Central memory CD8-positive, alpha-beta T cell (primary cell): ENCODE measurements around the gene CCDC7.
A peak's percentile ranks its signal among the peaks of the same experiment; 100 is the strongest.
"Not testable (repeated sequence)": the region's sequence is repeated elsewhere in the genome, so short reads cannot be mapped to it uniquely, and the experiment has no call there.

Source experiments
- ATAC-seq: fragments of 150-1000 bp; cut with Tn5 transposase; replicated peaks from 2 replicates; pipeline ENCODE4 v1.10.0; 2022; ENCODE audit warnings: mild to moderate bottlenecking, moderate FRiP score, moderate number of reproducible peaks; ENCODE audit not compliant: poor library complexity, severe bottlenecking; ENCODE audit errors: extremely low read depth
- DNase-seq, 2 donors: peaks; one replicate each; pipeline ENCODE4 v3.0.0; 2021; ENCODE audit warnings: low spot score in 2 of 2
- H3K27ac Mint-ChIP-seq: one replicate; pipeline ENCODE4 v1.8.0; 2022; ENCODE audit warnings: low read depth, mild to moderate bottlenecking, moderate library complexity, mixed read lengths
- H3K27me3 Mint-ChIP-seq: one replicate; pipeline ENCODE4 v1.8.0; 2022; ENCODE audit warnings: mixed read lengths
- H3K36me3 Mint-ChIP-seq: one replicate; pipeline ENCODE4 v1.8.0; 2022; ENCODE audit warnings: mild to moderate bottlenecking, moderate library complexity, mixed read lengths; ENCODE audit not compliant: insufficient read depth
- H3K4me1 Mint-ChIP-seq: one replicate; pipeline ENCODE4 v1.8.0; 2022; ENCODE audit warnings: mixed read lengths
- H3K4me3 Mint-ChIP-seq: one replicate; pipeline ENCODE4 v1.8.0; 2022; ENCODE audit warnings: mild to moderate bottlenecking, moderate library complexity, mixed read lengths
- H3K9me3 Mint-ChIP-seq: one replicate; pipeline ENCODE4 v1.8.0; 2022; ENCODE audit warnings: mixed read lengths

Gene CCDC7

DNA sequence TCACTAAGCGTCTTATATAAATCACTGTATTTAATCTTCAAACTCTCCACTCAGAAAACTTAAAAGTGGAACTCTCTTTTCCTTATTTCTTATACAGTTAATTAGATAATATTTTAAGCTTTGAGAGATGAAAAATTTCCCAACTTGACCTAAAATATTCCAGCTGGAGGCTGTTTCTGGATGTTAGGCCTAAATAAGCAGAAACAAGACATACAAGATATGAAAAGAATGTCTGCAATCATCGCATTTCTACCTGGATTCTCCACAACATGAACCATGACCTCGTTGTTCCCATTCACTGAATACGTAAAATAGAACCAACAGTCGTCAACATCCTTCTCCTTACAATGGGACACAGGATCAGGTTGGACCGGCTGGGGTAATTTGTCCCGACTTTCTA lies 464.0 kb downstream of the CCDC7 start:
- ATAC-seq, H3K9me3 Mint-ChIP-seq, H3K27me3 Mint-ChIP-seq, DNase-seq, H3K4me3 Mint-ChIP-seq, H3K27ac Mint-ChIP-seq, H3K4me1 Mint-ChIP-seq: not testable (repeated sequence)
- H3K36me3 Mint-ChIP-seq = peaks cover 53% of the 10 kb centered on the region

DNA sequence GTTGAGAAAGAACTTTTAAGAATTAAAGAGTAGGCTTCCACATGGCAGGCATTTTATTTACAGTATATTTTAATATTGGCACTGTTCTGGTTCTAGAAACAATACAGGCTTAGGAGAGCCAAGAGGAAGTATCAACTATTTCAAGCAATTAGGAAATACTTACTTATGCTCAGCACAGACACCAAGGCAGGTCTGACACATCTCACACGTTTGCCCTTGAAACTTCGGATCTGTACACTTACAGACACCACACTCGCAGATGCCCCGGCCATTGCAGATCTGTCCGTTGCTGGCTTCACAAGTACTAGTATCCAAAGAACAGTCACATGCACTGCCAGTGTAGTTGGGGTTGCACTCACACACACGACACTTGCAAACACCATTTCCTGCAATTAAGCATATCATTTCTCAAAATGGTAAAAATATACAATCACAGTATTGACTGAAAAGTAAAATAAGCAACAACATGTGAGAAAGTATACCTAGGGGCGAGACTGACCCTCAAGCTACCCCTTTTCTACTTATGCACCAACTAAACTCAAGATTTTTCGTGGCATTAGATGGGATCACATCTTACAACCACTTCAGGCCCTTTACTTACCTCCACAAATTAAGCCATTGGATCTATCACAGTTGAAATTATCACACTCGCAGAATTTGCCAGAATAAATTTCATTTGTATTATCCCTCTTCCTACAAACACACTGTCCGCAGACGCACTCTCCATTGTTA lies 465.5 kb downstream of the CCDC7 start:
- Mint-ChIP-seq H3K4me1 (peaks cover 18% of the 10 kb centered on the region), H3K9me3 (no peaks in the 10 kb centered on the region), H3K4me3 (no peak overlapping the region), H3K27ac (no peak overlapping the region), H3K27me3 (no peaks in the 10 kb centered on the region), H3K36me3 (peaks cover 55% of the 10 kb centered on the region)
- ATAC-seq (no peak), DNase-seq (no peak)

DNA sequence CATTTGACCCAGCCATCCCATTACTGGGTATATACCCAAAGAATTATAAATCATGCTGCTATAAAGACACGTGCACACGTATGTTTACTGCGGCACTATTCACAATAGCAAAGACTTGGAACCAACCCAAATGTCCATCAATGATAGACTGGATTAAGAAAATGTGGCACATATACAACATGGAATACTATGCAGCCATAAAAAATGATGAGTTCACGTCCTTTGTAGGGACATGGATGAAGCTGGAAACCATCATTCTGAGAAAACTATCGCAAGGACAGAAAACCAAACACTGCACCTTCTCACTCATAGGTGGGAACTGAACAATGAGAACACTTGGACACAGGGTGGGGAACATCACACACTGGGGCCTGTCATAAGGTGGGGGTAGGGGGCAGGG lies 471.9 kb downstream of the CCDC7 start:
- H3K27ac Mint-ChIP-seq, H3K4me3 Mint-ChIP-seq, DNase-seq, H3K27me3 Mint-ChIP-seq, H3K9me3 Mint-ChIP-seq, ATAC-seq: not testable (repeated sequence)
- H3K4me1 Mint-ChIP-seq = peaks cover 23% of the 10 kb centered on the region
- peaks cover 56% of the 10 kb centered on the region for H3K36me3 Mint-ChIP-seq

DNA sequence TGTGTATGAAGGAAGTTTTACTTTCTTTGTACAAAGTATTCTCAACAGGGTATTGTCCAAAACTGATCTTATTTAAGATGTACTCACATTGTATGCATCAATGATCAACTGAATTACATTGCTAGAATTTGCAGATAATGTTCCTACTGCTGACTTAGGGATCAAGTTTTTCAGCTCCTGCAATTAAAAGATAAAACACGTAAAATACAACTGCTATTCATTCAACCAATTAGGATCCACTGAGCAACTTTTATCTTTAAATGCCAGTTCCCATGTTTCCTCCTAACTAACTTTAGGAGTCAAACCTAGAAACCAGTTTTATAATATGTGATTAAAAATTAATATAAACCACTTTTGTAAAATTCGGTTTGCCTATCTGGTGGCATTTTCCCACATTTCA lies 476.2 kb downstream of the CCDC7 start:
- no peaks in the 10 kb centered on the region for H3K27me3 Mint-ChIP-seq
- H3K9me3 Mint-ChIP-seq = no peaks in the 10 kb centered on the region
- no peak overlapping the region for H3K4me3 Mint-ChIP-seq
- H3K27ac Mint-ChIP-seq = no peak overlapping the region
- peaks cover 58% of the 10 kb centered on the region for H3K36me3 Mint-ChIP-seq
- DNase-seq = no peak
- H3K4me1 Mint-ChIP-seq = peaks cover 23% of the 10 kb centered on the region
- no peak for ATAC-seq

DNA sequence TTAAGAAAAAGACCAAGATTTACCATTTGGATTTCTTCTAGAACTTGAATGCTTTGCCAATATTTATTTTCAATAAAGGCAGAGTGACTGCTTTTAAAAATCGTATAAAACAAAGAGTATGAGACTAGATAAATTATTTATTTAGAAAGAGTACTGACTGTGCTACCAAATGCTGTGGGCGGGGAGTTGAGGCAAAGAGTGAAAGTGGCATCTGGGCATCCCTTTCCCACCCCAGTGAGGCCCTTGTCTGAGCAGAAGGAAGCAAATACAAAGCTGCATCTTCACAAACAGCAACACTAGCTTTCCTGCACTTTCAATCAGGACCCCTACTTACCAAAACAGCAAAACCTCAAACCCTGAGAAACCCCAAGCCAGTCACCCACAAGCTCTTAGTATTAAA lies 477.2 kb downstream of the CCDC7 start:
- peaks cover 23% of the 10 kb centered on the region for H3K4me1 Mint-ChIP-seq
- H3K4me3 Mint-ChIP-seq = no peak overlapping the region
- H3K9me3 Mint-ChIP-seq = no peaks in the 10 kb centered on the region
- H3K27me3 Mint-ChIP-seq = no peaks in the 10 kb centered on the region
- H3K36me3 Mint-ChIP-seq = peaks cover 61% of the 10 kb centered on the region
- ATAC-seq = no peak
- H3K27ac Mint-ChIP-seq = peak overlapping the region; percentile 19
- no peak for DNase-seq

DNA sequence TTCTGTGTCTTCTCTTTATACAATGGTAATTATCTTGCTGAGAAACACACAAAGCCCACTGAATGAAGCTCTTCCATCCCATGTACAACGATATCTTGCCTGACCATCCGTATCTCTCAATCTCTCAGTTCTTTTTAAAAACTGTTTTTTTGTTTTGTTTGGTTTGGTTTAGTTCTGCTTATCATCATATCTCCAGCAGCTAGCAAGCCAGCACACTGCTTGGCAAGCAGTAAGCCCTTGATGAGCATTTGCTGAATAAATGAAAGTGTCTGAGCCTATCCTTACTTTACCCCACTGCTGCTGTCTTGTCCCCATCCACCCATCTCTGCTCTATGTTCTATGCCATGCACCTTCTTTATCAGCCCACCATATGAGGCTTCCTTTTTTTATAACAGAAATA lies 477.9 kb downstream of the CCDC7 start:
- Mint-ChIP-seq H3K27me3 (no peaks in the 10 kb centered on the region), H3K4me1 (peaks cover 26% of the 10 kb centered on the region), H3K9me3 (no peaks in the 10 kb centered on the region), H3K36me3 (peaks cover 63% of the 10 kb centered on the region), H3K4me3 (no peak overlapping the region), H3K27ac (no peak overlapping the region)
- DNase-seq = no peak
- ATAC-seq = no peak
